NCI-H69 (cell line): ENCODE results near the gene EXOC3.

ENCODE experiments used
- DNase-seq: peaks from one replicate; lab custom pipeline; 2025; lab: John Stamatoyannopoulos, UW

The EXOC3 gene

GRCh38 chr5:457195-457961 lies 14.4 kb downstream of the EXOC3 start:
- no peak for DNase-seq

- DNase-seq: no peak
Measured at GRCh38 chr5:458547-459353, 15.8 kb downstream of the EXOC3 start.

- no peak for DNase-seq
Measured at GRCh38 chr5:459562-460272, 16.7 kb downstream of the EXOC3 start.

- DNase-seq: no peak
Measured at GRCh38 chr5:460273-460625, 17.3 kb downstream of the EXOC3 start.

GRCh38 chr5:462051-462481 lies 19.1 kb downstream of the EXOC3 start:
- no peak for DNase-seq

- DNase-seq: no peak
Measured at GRCh38 chr5:463301-463700, 20.3 kb downstream of the EXOC3 start.

GRCh38 chr5:463952-464351 lies 21.0 kb downstream of the EXOC3 start:
- no peak for DNase-seq

- DNase-seq: no peak
Measured at GRCh38 chr5:464446-464842, 21.5 kb downstream of the EXOC3 start.

GRCh38 chr5:464843-465590 lies 22.0 kb downstream of the EXOC3 start:
- DNase-seq: no peak

GRCh38 chr5:465591-466403 lies 22.8 kb downstream of the EXOC3 start:
- DNase-seq: no peak

- DNase-seq: no peak
Measured at GRCh38 chr5:466661-467310, 23.8 kb downstream of the EXOC3 start.

GRCh38 chr5:468401-468800 lies 25.4 kb downstream of the EXOC3 start:
- no peak for DNase-seq

GRCh38 chr5:469752-470483 lies 26.9 kb downstream of the EXOC3 start:
- DNase-seq: no peak

- DNase-seq: no peak
Measured at GRCh38 chr5:470961-471749, 28.2 kb downstream of the EXOC3 start.

- DNase-seq: no peak
Measured at GRCh38 chr5:471750-472058, 28.7 kb downstream of the EXOC3 start.

GRCh38 chr5:472076-472655 lies 29.2 kb downstream of the EXOC3 start:
- DNase-seq: peak; percentile 65

- peak; percentile 93 for DNase-seq
Measured at GRCh38 chr5:472656-473550, 29.9 kb downstream of the EXOC3 start.
